NCI-H2196 treated with DMSO at 0.1 percent for 48 hours (cell line): ENCODE measurements around the gene ARSK.
"Not testable (repeated sequence)": the region's sequence is repeated elsewhere in the genome, so short reads cannot be mapped to it uniquely, and the experiment has no call there.

Experiments used
- DNase-seq: peaks from one replicate; lab custom pipeline; 2025; ENCODE audit not compliant: unreplicated experiment; lab: John Stamatoyannopoulos, UW

Gene ARSK

GRCh38 chr5:95646226-95646568 is 91.3 kb downstream of the ARSK start:
- DNase-seq, result not testable (repeated sequence)

GRCh38 chr5:95646569-95647431 is 91.9 kb downstream of the ARSK start, which contains the start of gene RFESD:
Gene RFESD (plus strand): TSS chr5:95646777. CDS start chr5:95652272, 5,495 bp downstream.
- DNase-seq, result peak; percentile 83

GRCh38 chr5:95647886-95648860 is 93.3 kb downstream of the ARSK start:
- DNase-seq, result no peak

GRCh38 chr5:95649274-95649673 is 94.4 kb downstream of the ARSK start:
- DNase-seq, result no peak

GRCh38 chr5:95649842-95650620 is 95.1 kb downstream of the ARSK start:
- no peak for DNase-seq

GRCh38 chr5:95652849-95653248 is 97.9 kb downstream of the ARSK start:
- DNase-seq, result no peak

GRCh38 chr5:95654196-95654595 is 99.3 kb downstream of the ARSK start:
- DNase-seq, result no peak
